ENCODE data around the gene HAUS3. TPM values are rescaled to one million over a fixed set of nuclear protein-coding genes. Genes with fewer than 3 reads are reported as not detected.

The HAUS3 gene
- total and polyA plus RNA-seq, 8 donors, result 5.5 to 37.4 (median 8.9) TPM

GRCh38 chr4:2252530-2253091, 10.7 kb upstream of the HAUS3 start:
- intact Hi-C loops (cut with DNase I; ENCODE audit: low total_unique reads), result no loop called here
- no peak for DNase-seq
- Histone ChIP-seq H3K27ac (peak overlapping the region in 1 of 5 donors; percentile 11), H3K9me3 (no peaks in the 10 kb centered on the region), H3K27me3 (no peaks in the 10 kb centered on the region), H3K36me3 (peaks cover 54 to 90% (median 80%) of the 10 kb centered on the region in 4 donors), H3K4me3 (no peak overlapping the region), H3K4me1 (peaks cover 24 to 43% (median 28%) of the 10 kb centered on the region in 4 donors)
- WGBS, 5 donors, result 84 to 87% (median 85%) methylated on average over 9 to 12 of the region's 12 CpGs
- TF ChIP-seq, protein P1, sequence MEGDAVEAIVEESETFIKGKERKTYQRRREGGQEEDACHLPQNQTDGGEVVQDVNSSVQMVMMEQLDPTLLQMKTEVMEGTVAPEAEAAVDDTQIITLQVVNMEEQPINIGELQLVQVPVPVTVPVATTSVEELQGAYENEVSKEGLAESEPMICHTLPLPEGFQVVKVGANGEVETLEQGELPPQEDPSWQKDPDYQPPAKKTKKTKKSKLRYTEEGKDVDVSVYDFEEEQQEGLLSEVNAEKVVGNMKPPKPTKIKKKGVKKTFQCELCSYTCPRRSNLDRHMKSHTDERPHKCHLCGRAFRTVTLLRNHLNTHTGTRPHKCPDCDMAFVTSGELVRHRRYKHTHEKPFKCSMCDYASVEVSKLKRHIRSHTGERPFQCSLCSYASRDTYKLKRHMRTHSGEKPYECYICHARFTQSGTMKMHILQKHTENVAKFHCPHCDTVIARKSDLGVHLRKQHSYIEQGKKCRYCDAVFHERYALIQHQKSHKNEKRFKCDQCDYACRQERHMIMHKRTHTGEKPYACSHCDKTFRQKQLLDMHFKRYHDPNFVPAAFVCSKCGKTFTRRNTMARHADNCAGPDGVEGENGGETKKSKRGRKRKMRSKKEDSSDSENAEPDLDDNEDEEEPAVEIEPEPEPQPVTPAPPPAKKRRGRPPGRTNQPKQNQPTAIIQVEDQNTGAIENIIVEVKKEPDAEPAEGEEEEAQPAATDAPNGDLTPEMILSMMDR (IDR thresholded peaks at IDR 0.05), result no peak
- TF ChIP-seq EP300 (IDR thresholded peaks at IDR 0.05) (no peak), POLR2AphosphoS5 (IDR thresholded peaks at IDR 0.05) (no peak), POLR2A (IDR thresholded peaks at IDR 0.05) (no peak)

GRCh38 chr4:2251795-2252529, 10.0 kb upstream of the HAUS3 start:
- peaks cover 17 to 37% (median 21%) of the 10 kb centered on the region in 4 donors for H3K4me1 ChIP-seq
- H3K4me3 ChIP-seq, result no peak overlapping the region
- 93 to 96% (median 94%) methylated on average over 14 to 16 of the region's 16 CpGs for WGBS, 5 donors
- no peak overlapping the region for H3K27ac ChIP-seq
- DNase-seq, result peak; percentile 1 to 23
- TF ChIP-seq POLR2A (IDR thresholded peaks at IDR 0.05), result no peak
- TF ChIP-seq POLR2AphosphoS5 (IDR thresholded peaks at IDR 0.05), result no peak
- TF ChIP-seq, protein P1 (IDR thresholded peaks at IDR 0.05), result no peak
- TF ChIP-seq EP300 (IDR thresholded peaks at IDR 0.05), result no peak
- intact Hi-C loops (cut with DNase I; ENCODE audit: low total_unique reads), result no loop called here
- H3K9me3 ChIP-seq, result no peaks in the 10 kb centered on the region
- no peaks in the 10 kb centered on the region for H3K27me3 ChIP-seq
- H3K36me3 ChIP-seq, result peaks cover 54 to 89% (median 83%) of the 10 kb centered on the region in 4 donors

DNA sequence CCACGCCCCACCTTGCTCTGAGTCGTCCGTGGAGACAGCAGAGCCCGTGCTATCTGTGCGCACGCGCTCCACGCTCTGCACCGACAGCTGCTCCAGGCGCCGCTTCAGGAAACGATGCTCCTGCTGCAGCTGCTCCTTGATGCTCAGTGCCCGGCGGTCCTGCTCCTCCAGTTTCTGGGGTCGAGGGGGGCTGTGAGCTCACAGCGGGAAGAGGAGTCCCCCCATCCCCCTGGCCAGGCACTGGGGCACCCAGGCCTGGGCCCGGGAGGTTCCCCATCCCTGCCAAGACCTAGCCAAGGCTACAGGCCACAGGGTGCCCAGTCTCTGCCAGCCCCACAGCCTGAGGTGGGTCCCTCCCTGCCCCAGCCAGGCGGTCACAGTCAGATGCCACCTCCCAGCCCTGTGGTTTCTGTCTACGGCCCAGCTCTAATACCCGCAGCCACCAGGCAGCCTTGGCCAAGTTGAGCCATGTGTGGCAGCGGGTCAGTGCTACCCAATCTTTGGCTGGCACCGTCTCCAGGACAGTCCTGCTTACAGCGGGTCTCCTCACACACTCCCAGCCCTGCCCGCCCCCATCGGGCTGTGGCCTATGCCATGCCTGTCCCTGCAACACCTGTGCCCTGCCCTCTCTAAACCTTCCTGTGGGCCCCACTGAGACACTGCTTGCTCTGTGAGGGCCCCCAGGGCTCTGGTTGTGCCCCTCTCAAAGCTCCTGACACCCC, 9.3 kb upstream of the HAUS3 start:
- peak; percentile 1 to 17 for DNase-seq
- no peak overlapping the region for H3K4me3 ChIP-seq
- H3K36me3 ChIP-seq, result peaks cover 54 to 89% (median 84%) of the 10 kb centered on the region in 4 donors
- WGBS, 5 donors, result 83 to 95% (median 90%) methylated on average over 17 to 25 of the region's 25 CpGs
- peaks cover 10 to 29% (median 15%) of the 10 kb centered on the region in 4 donors for H3K4me1 ChIP-seq
- no peaks in the 10 kb centered on the region for H3K9me3 ChIP-seq
- no peaks in the 10 kb centered on the region for H3K27me3 ChIP-seq
- H3K27ac ChIP-seq, result no peak overlapping the region
- intact Hi-C loops (cut with DNase I; ENCODE audit: low total_unique reads), result no loop called here
- TF ChIP-seq EP300 (IDR thresholded peaks at IDR 0.05) (no peak), POLR2A (IDR thresholded peaks at IDR 0.05) (no peak), POLR2AphosphoS5 (IDR thresholded peaks at IDR 0.05) (no peak)
- TF ChIP-seq, protein P1 (IDR thresholded peaks at IDR 0.05), result no peak

DNA sequence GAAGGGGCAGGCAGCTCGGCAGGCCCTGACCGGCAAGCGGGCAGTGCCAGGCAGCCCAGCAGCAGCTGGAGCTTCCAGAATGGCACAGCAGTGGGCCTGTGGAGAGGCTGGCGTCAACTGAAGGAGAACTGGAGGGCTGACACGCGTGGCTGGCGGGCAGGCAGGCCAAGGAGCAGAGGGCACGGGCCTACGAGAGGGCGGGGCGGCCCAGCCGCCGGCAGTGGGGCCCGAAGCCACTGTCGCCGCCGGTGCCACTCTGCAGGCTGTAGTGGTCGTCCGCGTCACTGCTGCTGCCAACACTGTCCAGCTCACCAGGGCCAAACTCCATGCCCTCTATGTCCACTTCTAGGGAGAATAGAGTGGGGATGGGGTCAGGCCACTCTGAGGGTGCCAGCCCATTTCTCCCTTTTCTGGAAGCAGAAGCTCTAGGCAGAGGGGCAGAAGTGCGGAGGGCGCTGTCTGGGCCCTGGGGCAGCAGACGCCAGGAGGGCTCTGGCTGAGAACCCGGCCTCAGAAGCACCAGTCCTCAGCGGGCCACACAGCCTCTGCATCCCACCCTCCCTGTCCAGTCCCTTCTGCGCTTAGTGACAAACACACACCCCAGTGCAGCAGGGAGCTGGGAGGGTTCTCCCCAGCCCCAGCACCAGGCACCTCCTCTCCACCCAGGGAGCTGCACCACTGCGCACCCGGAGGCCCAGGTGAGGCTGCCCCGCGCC, 8.6 kb upstream of the HAUS3 start:
- 87 to 94% (median 89%) methylated on average over 15 to 30 of the region's 30 CpGs for WGBS, 5 donors
- DNase-seq, result peak; percentile 1 to 23
- Histone ChIP-seq H3K4me3 (no peak overlapping the region), H3K4me1 (peaks cover 3 to 24% (median 12%) of the 10 kb centered on the region in 4 donors), H3K9me3 (no peaks in the 10 kb centered on the region), H3K27ac (no peak overlapping the region), H3K27me3 (no peaks in the 10 kb centered on the region), H3K36me3 (peaks cover 54 to 89% (median 82%) of the 10 kb centered on the region in 4 donors)
- intact Hi-C loops (cut with DNase I; ENCODE audit: low total_unique reads), result no loop called here
- no peak for TF ChIP-seq EP300 (IDR thresholded peaks at IDR 0.05)
- TF ChIP-seq POLR2A (IDR thresholded peaks at IDR 0.05), result no peak
- no peak for TF ChIP-seq POLR2AphosphoS5 (IDR thresholded peaks at IDR 0.05)
- TF ChIP-seq, protein P1 (IDR thresholded peaks at IDR 0.05), result no peak
